GM06990 (cell line): ENCODE data around the gene ADM2.

ENCODE experiments used
- DNase-seq: peaks from one replicate; pipeline ENCODE4 v3.0.0-alpha.2; 2011; ENCODE audit not compliant: insufficient read length; ENCODE audit errors: extremely low read depth
- H3K27me3 ChIP-seq: replicated peaks from 2 replicates; pipeline ENCODE4 v1.6.0; 2011; ENCODE audit warnings: low read length; ENCODE audit not compliant: control insufficient read depth, insufficient read depth
- H3K36me3 ChIP-seq: 2 replicates; pipeline ENCODE4 v1.5.1; 2011; ENCODE audit warnings: low read length; ENCODE audit not compliant: control insufficient read depth, insufficient read depth
- H3K4me3 ChIP-seq: replicated peaks from 2 replicates; pipeline ENCODE4 v1.5.1; 2011; ENCODE audit warnings: low read depth, mild to moderate bottlenecking, control low read depth, low read length
- CTCF ChIP-seq: IDR thresholded peaks from 2 replicates; pipeline ENCODE4 v1.5.1; 2011; ENCODE audit warnings: low read length, control low read depth, mild to moderate bottlenecking, inconsistent platforms; ENCODE audit not compliant: insufficient read depth, poor library complexity, severe bottlenecking

The ADM2 gene

GRCh38 chr22:50456466-50457234, 24.7 kb upstream of the ADM2 start:
- Histone ChIP-seq H3K27me3 (no peaks in the 10 kb centered on the region), H3K4me3 (no peak overlapping the region), H3K36me3 (peaks cover 53% of the 10 kb centered on the region)
- peak; percentile 41 for TF ChIP-seq CTCF
- DNase-seq = no peak

- no peak for TF ChIP-seq CTCF
- no peaks in the 10 kb centered on the region for H3K27me3 ChIP-seq
- no peak for DNase-seq
- H3K4me3 ChIP-seq = no peak overlapping the region
- H3K36me3 ChIP-seq = peaks cover 64% of the 10 kb centered on the region
Measured at GRCh38 chr22:50459016-50459415, 22.3 kb upstream of the ADM2 start.

GRCh38 chr22:50459496-50460140, 21.7 kb upstream of the ADM2 start:
- peaks cover 66% of the 10 kb centered on the region for H3K36me3 ChIP-seq
- H3K27me3 ChIP-seq = no peaks in the 10 kb centered on the region
- no peak for DNase-seq
- TF ChIP-seq CTCF = peak; percentile 18
- H3K4me3 ChIP-seq = no peak overlapping the region

GRCh38 chr22:50460938-50461337, 20.4 kb upstream of the ADM2 start:
- TF ChIP-seq CTCF = no peak
- no peak for DNase-seq
- no peaks in the 10 kb centered on the region for H3K27me3 ChIP-seq
- peaks cover 68% of the 10 kb centered on the region for H3K36me3 ChIP-seq
- no peak overlapping the region for H3K4me3 ChIP-seq

GRCh38 chr22:50461536-50461935, 19.8 kb upstream of the ADM2 start:
- peaks cover 70% of the 10 kb centered on the region for H3K36me3 ChIP-seq
- no peak for TF ChIP-seq CTCF

More at GRCh38 chr22:50461536-50461935, 19.8 kb upstream of the ADM2 start:
- no peak for DNase-seq
- Histone ChIP-seq H3K27me3 (no peaks in the 10 kb centered on the region), H3K4me3 (no peak overlapping the region)
